Neural progenitor cell (in vitro differentiated cells): ENCODE results near the gene MTMR12.

Experiments used
- EZH2 ChIP-seq: fragments of 200-600 bp; sonication (generic); IDR thresholded peaks from 2 replicates; pipeline ENCODE4 v1.6.1; 2017; ENCODE audit warnings: antibody characterized with exemption, mild to moderate bottlenecking, moderate library complexity
- EZH2phosphoT487 ChIP-seq: fragments of 200-600 bp; sonication (generic); IDR thresholded peaks from 2 replicates; pipeline ENCODE4 v1.6.1; 2017; ENCODE audit warnings: antibody characterized with exemption
- TF ChIP-seq, protein P1 (sequence below): fragments of 200-600 bp; sonication (generic); IDR thresholded peaks from 2 replicates; pipeline ENCODE4 v1.5.1; 2017; ENCODE audit warnings: antibody characterized with exemption, mild to moderate bottlenecking

DNA sequence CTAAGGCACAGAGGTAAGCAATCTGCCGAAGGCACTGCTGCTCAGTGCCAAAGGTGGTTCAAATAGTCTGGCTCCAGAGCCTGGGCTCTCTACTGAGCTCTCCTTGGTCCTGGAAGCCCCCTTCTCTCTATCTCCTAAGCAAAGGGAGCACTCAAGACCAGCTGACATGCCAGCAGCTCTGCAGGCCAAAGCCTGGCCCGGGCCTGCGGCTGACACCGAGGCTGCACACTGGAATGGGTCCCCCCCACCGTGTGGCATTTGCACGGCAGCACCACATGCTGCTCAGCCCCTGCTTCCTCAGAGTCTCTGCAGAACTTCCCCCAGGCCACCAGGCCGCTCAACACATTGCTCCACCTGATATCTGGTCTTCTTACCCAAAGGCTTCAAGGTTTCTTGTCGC, 80.8 kb downstream of the MTMR12 start:
- TF ChIP-seq, protein P1, sequence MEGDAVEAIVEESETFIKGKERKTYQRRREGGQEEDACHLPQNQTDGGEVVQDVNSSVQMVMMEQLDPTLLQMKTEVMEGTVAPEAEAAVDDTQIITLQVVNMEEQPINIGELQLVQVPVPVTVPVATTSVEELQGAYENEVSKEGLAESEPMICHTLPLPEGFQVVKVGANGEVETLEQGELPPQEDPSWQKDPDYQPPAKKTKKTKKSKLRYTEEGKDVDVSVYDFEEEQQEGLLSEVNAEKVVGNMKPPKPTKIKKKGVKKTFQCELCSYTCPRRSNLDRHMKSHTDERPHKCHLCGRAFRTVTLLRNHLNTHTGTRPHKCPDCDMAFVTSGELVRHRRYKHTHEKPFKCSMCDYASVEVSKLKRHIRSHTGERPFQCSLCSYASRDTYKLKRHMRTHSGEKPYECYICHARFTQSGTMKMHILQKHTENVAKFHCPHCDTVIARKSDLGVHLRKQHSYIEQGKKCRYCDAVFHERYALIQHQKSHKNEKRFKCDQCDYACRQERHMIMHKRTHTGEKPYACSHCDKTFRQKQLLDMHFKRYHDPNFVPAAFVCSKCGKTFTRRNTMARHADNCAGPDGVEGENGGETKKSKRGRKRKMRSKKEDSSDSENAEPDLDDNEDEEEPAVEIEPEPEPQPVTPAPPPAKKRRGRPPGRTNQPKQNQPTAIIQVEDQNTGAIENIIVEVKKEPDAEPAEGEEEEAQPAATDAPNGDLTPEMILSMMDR, result no peak
- no peak for TF ChIP-seq EZH2phosphoT487
- no peak for TF ChIP-seq EZH2
